ENCODE results near the gene MTFR1L.
A peak's percentile ranks its signal among the peaks of the same experiment; 100 is the strongest.
"Not testable (repeated sequence)": the region's sequence is repeated elsewhere in the genome, so short reads cannot be mapped to it uniquely, and the experiment has no call there.

The MTFR1L gene

GRCh38 chr1:25829046-25829445 is 9.3 kb downstream of the MTFR1L start:
- no peak for DNase-seq

DNA sequence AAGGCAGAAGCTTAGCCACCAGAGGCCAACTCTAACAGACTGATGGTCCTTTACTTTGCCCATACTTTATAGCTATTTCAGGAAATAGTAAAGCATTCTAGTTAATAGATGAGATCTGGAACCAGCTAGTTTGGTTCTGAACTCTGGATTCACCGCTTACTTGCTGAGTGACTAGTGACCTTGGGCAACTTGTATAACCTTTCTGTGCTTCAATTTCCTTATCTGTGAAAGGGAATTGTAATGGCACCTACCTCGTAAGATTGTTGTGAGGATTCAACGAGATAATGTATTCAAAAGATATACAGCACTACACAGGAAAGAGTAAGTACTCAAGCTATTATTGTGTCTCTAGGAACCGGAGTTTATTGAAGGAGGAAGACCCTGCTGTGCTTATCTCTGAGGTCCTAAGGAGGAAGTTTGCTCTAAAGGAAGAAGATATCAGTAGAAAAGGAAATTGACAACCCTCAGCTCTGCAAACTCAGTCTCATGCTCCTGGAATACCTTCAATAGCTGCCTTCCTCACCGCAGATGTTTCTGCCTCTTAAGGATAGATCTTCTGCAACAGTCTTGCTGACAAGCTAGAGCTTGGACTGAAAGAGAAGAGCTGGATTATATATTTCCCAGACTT is 11.9 kb downstream of the MTFR1L start:
- DNase-seq: no peak

DNA sequence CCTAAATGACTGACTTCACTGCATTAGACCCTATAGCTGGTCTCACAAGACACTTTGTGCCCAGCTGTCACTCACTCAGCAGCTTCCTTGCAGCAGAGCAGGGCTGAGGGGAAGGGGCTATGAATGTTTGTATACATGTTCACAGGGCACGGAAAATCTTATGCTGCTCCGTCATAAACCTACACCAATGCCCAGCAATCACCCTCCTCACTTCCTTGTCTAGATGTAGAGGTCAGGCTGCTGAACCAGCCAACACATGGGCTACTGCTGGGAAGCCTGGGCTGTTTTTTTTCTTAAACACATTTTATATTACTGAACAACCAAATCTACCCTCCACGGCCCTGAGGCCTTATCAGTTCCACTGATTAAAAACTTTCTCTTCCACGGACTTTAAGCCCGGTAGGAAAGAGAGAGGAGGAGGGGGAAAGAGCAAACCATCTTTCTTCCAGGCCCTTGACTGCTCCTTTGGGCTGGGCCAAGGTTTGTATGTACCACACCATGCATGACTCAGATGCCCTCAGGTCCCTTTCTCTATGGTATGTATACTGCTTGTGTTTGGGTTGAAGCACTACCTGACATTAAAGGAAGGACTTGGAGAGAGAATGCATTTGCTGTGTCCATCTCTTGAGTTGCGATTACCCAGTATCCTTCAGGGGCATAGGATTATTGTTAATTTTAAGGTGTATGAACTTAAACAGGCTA is 12.7 kb downstream of the MTFR1L start:
- DNase-seq: no peak

GRCh38 chr1:25833158-25833557 is 13.4 kb downstream of the MTFR1L start:
- no peak for DNase-seq

DNA sequence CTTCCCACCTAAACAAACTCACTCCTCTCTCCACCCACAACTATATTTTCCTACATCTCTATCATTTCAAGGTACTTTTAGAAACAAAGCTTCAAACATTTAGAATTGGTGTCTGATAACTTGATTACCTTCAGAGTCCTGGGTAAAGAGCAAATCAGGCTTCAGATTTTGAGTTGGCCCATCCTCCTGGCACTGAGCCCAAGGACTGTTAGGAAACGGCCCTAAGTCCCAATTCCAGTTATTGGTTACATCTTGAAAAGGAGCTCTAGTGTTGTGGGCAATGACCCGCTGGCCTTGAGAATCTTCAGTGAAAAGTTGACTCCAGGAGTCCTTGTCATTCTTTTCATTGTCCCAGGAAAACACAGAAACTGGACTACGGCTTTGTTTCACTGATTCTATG is 15.1 kb downstream of the MTFR1L start:
- no peak for DNase-seq

DNA sequence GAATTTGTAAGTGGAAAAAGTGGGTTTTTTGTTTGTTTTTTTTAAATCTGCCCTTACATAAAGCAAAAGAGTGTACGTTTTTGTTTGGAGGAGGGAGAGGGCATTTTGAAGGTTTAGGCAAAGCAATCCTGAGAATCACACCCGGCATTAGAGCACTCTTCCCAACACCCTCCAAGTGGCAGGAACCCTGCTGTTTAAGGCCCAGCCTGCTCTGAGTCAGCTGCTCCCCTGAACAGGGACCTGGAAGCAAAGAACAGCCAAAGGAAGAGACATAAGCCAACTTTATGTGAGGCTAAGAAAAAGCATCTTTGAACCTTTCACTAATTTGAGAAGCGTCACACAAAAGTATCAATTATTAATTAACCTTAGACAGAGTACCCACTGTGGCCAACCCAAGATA is 16.9 kb downstream of the MTFR1L start:
- DNase-seq: no peak

GRCh38 chr1:25837262-25837875 is 17.6 kb downstream of the MTFR1L start:
- DNase-seq: peak; percentile 5

GRCh38 chr1:25839808-25840207 is 20.1 kb downstream of the MTFR1L start:
- DNase-seq: not testable (repeated sequence)

DNA sequence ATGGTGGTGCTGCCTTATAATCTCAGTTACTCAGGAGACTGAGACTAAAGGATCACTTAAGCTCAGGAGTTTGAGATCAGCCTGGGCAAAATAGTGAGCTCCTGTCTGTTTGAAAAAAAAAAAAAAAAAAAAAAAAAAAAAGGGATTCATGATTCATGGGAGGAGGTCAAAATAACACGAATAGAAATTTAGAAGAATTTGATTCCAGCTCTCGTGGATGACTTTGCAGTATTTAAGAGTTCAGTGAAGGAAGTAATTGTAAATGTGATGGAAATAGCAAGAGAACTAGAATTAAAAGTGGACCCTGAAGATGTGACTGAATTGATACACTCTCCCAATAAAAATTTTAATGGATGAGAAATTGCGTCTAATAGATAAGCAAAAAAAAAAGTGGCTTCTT is 23.7 kb downstream of the MTFR1L start:
- no peak for DNase-seq

- no peak for DNase-seq
Observed at GRCh38 chr1:25844536-25845337, 25.0 kb downstream of the MTFR1L start.

GRCh38 chr1:25845664-25846063 is 25.9 kb downstream of the MTFR1L start:
- no peak for DNase-seq

GRCh38 chr1:25847929-25848328 is 28.2 kb downstream of the MTFR1L start:
- DNase-seq: no peak

- DNase-seq: no peak
Observed at GRCh38 chr1:25848531-25848930, 28.8 kb downstream of the MTFR1L start.

DNA sequence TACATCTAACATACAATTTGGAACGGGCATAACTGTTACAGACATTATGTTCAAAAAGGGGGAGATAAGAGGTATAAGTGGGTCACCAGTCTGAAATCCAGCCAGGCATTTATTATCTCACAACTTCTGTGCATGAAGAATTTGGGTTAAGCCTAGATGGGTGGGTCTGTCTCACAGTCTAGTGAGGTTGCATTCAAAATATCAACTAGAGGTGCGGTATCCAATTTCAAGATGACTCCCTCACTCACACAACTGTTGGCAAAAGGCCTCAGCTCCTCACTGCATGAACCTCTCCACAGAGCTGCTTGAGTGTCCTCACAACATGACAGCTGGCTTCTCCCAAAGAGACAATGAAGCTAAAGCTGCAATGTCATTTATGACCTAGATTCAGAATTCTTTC is 34.8 kb downstream of the MTFR1L start:
- DNase-seq: no peak

DNA sequence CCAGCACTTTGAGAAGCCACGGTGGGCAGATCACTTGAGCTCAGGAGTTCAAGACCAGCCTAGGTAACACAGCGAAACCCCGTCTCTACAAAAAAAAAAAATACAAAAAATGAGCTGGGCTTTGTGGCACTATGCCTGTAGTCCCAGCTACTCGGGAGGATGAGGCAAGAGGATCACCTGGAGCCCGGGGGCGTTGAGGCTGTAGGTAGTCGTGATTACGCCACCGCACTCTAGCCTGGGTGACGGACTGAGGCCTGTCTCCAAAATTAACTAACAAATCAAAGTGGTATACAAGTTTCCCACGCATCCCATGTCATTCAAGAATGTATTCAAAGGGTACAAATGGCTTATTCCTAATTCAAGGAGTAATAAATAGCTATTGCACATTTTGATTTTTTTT is 37.1 kb downstream of the MTFR1L start:
- DNase-seq: no peak

- DNase-seq: no peak
Observed at GRCh38 chr1:25858494-25858893, 38.7 kb downstream of the MTFR1L start.

- peak; percentile 71 for DNase-seq
Observed at GRCh38 chr1:25858906-25859789, 39.4 kb downstream of the MTFR1L start, which contains the start of gene AUNIP. Gene AUNIP, minus strand, starts transcription at chr1:25859457. Its CDS starts 100 bp downstream, at chr1:25859357.

GRCh38 chr1:25861316-25862286 is 41.8 kb downstream of the MTFR1L start:
- DNase-seq: no peak

DNA sequence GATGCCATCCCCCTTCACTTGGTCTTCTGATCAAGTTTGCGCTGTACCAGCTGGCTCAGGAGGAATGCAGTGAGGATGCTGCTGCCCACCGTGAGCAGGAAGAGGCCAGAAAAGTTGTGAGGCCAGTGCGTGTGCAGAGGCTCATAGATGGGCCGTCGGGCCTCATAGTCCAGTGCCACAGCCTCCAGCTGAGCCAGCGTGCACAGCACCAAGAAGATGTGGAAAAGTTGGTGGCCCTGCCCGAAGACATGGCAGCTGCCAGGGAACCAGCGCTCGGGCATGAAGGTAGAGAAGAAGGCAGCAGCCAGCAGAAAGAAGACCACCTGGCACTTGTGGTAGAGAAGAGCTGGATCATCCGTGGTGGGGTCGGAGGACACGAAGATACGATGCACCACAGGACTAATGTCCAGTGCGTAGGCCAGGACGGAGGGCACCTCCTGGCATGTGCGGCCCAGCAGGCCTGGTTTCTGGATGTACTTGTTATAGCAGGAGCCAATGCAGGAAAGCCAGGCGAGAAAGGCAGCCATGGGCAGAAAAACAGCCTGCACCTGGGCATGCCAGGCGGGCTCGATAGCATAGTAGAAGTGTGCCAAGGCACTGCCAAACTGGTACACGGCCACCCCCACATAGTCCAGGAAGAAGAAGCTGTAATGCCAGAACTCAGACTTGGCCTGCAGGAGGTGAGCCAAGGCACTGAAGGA is 43.2 kb downstream of the MTFR1L start:
- DNase-seq: no peak

DNA sequence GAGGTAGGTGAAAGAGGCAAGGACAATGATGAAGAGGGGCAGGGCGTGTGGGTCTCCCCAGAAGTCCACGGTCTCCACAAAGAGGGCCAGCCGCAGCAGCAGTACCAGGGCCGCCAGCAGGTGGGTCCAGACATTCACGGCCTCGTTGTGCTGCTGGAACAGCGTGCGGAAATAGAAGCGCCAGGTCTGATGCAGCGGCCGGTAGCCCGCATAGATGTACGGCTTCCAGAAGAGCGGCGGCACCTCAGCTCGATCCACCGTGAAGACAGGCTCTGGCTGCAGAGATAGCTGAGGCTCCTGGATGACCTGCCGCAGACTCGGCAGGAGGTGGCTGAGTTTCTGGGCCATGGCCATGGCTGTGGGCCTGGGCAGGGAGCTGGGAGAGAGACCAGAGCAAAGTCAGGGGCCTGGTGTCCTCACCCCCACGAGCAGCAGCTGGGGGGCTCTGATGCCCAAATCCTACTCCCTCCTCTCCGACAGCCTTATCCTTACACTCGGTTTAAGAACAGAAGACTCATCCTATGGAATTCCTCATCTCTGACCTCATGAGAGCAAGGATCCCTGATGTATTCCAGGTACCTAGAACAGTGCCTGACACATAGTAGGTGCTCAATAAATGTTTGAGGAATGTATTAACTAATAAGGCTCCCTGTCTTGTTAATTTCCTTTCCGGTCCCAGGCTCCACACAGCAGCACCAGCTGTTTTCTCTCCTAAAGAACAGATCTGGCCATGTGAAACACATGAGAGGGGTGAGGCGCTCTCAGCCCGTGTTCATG is 43.9 kb downstream of the MTFR1L start:
- no peak for DNase-seq
